HepG2 (cell line): Measurements from ENCODE around the gene FLYWCH1. TPM values are rescaled to one million over a fixed set of nuclear protein-coding genes. Genes with fewer than 3 reads are reported as not detected.
A peak's percentile ranks its signal among the peaks of the same experiment; 100 is the strongest.

ENCODE experiments used
- AKAP8 ChIP-seq: sonication (generic); formaldehyde crosslinking; IDR thresholded peaks from 2 replicates; pipeline ENCODE4 v1.5.1; 2020; ENCODE audit warnings: mild to moderate bottlenecking, missing genetic modification reagents
- CENPX ChIP-seq: sonication (generic); formaldehyde crosslinking; IDR thresholded peaks from 2 replicates; pipeline ENCODE4 v1.9.0; 2021; ENCODE audit warnings: mild to moderate bottlenecking, missing genetic modification reagents, moderate library complexity
- CHD4 ChIP-seq: fragments of 200-600 bp; sonication (generic); IDR thresholded peaks from 2 replicates; pipeline ENCODE4 v1.7.0; 2017; ENCODE audit warnings: mild to moderate bottlenecking, low read length, borderline replicate concordance
- GZF1 ChIP-seq: sonication (generic); formaldehyde crosslinking; IDR thresholded peaks from 2 replicates; pipeline ENCODE4 v1.5.1; 2020; ENCODE audit warnings: mild to moderate bottlenecking, missing genetic modification reagents
- MED8 ChIP-seq: sonication (generic); formaldehyde crosslinking; IDR thresholded peaks from 2 replicates; pipeline ENCODE4 v1.8.1; 2023; ENCODE audit warnings: mild to moderate bottlenecking, missing genetic modification reagents; ENCODE audit not compliant: insufficient replicate concordance
- NR2F1 ChIP-seq, 2 experiments: fragments of 450-650 bp in 1 of 2; formaldehyde crosslinking in 1 of 2; IDR thresholded peaks; 2 replicates each; pipeline versions ENCODE4 v1.5.0 to v1.6.1; 2016 to 2020; ENCODE audit warnings: mild to moderate bottlenecking in 1 of 2, missing compliant biosample characterization in 1 of 2, missing genetic modification reagents in 1 of 2, moderate library complexity in 1 of 2
- RBFOX2 ChIP-seq: fragments of 200-400 bp; formaldehyde crosslinking; IDR thresholded peaks from 2 replicates; pipeline ENCODE4 v1.6.1; 2017; ENCODE audit warnings: low read depth, mild to moderate bottlenecking, low read length
- RFX1 ChIP-seq: fragments of 450-650 bp; IDR thresholded peaks from 2 replicates; pipeline ENCODE4 v1.6.1; 2017
- SRSF9 ChIP-seq: fragments of 200-400 bp; formaldehyde crosslinking; IDR thresholded peaks from 2 replicates; pipeline ENCODE4 v1.6.1; 2018; ENCODE audit warnings: borderline replicate concordance, mild to moderate bottlenecking, low read depth, low read length; ENCODE audit not compliant: insufficient read depth, poor library complexity, severe bottlenecking
- SSRP1 ChIP-seq: IDR thresholded peaks from 2 replicates; pipeline ENCODE4 v1.6.1; 2016; ENCODE audit warnings: control low read depth
- TCF12 ChIP-seq, 2 experiments: fragments of 450-650 bp in 1 of 2; sonication (generic) in 1 of 2; formaldehyde crosslinking in 1 of 2; IDR thresholded peaks; 2 replicates each; pipeline versions ENCODE4 v1.6.1 to v1.8.0; 2017 to 2022; ENCODE audit warnings: antibody characterized with exemption in 1 of 2, mild to moderate bottlenecking in 1 of 2, missing genetic modification reagents in 1 of 2, moderate library complexity in 1 of 2
- ZC3H4 ChIP-seq: sonication (generic); formaldehyde crosslinking; IDR thresholded peaks from 2 replicates; pipeline ENCODE4 v1.4.0; 2020; ENCODE audit warnings: missing genetic modification reagents, borderline replicate concordance
- ZFP62 ChIP-seq: sonication (generic); formaldehyde crosslinking; IDR thresholded peaks from 2 replicates; pipeline ENCODE4 v1.4.0; 2020; ENCODE audit warnings: missing genetic modification reagents
- ZNF12 ChIP-seq: sonication (generic); formaldehyde crosslinking; IDR thresholded peaks from 2 replicates; pipeline ENCODE4 v1.5.0; 2020; ENCODE audit warnings: missing genetic modification reagents
- ZNF232 ChIP-seq: sonication (generic); formaldehyde crosslinking; IDR thresholded peaks from 2 replicates; pipeline ENCODE4 v1.4.0; 2020; ENCODE audit warnings: missing genetic modification reagents, borderline replicate concordance
- ZNF343 ChIP-seq: sonication (generic); formaldehyde crosslinking; IDR thresholded peaks from 2 replicates; pipeline ENCODE4 v1.4.0; 2020; ENCODE audit warnings: mild to moderate bottlenecking, missing genetic modification reagents
- ZNF501 ChIP-seq: sonication (generic); formaldehyde crosslinking; IDR thresholded peaks from 2 replicates; pipeline ENCODE4 v1.5.1; 2020; ENCODE audit warnings: mild to moderate bottlenecking, moderate library complexity, missing genetic modification reagents
- ZNF512B ChIP-seq: sonication (generic); formaldehyde crosslinking; IDR thresholded peaks from 2 replicates; pipeline ENCODE4 v1.5.1; 2020; ENCODE audit warnings: missing genetic modification reagents, mild to moderate bottlenecking, borderline replicate concordance
- ZNF558 ChIP-seq: sonication (generic); formaldehyde crosslinking; IDR thresholded peaks from 2 replicates; pipeline ENCODE4 v1.9.0; 2022; ENCODE audit warnings: mild to moderate bottlenecking, missing genetic modification reagents, borderline replicate concordance
- ZNF570 ChIP-seq: sonication (generic); formaldehyde crosslinking; IDR thresholded peaks from 2 replicates; pipeline ENCODE4 v1.4.0; 2020; ENCODE audit warnings: mild to moderate bottlenecking, missing genetic modification reagents, borderline replicate concordance
- ZNF747 ChIP-seq: sonication (generic); formaldehyde crosslinking; IDR thresholded peaks from 2 replicates; pipeline ENCODE4 v1.8.1; 2023; ENCODE audit warnings: missing genetic modification reagents, mild to moderate bottlenecking, borderline replicate concordance
- polyA plus RNA-seq, 8 experiments: library from polyadenylated mRNA; depleted of rRNA in 3 of 8; stranded (reverse) in 7 of 8; unstranded in 1 of 8; fragments of >200 nt; fragmentation: Illumina TruSeq in 4 of 8; extraction: Trizol in 4 of 8; gene quantifications; 2 replicates each; pipeline versions ENCODE4 v1.2.1 to v1.2.3, GENCODE V29; 2011 to 2016; ENCODE audit warnings: low read depth in 4 of 8, missing spikeins in 1 of 8, mixed read lengths in 1 of 8; ENCODE audit not compliant: insufficient read depth in 1 of 8
- total RNA-seq, 5 experiments: library from RNA; depleted of rRNA; stranded (reverse); fragments of >200 nt; fragmentation: Illumina TruSeq; extraction: Trizol; gene quantifications; 2 replicates each; pipeline ENCODE4 v1.2.3, GENCODE V29; 2016; ENCODE audit warnings: low read depth in 1 of 5
- TF ChIP-seq, protein P1 (sequence below): sonication (generic); formaldehyde crosslinking; IDR thresholded peaks from 2 replicates; pipeline ENCODE4 v1.4.0; 2020; ENCODE audit warnings: missing genetic modification reagents, borderline replicate concordance

FLYWCH1 gene
- total and polyA plus RNA-seq, 2 of the 13 experiments (the other 11 are each of a cell fraction or from before 2014, with no cell fraction given) = 7.3 to 12.4 TPM

- TF ChIP-seq ZNF512B (CRISPR knock-in tag) (0 out of 2 replicates have a peak, but pooled peaks have one; percentile 58), ZNF343 (CRISPR knock-in tag) (peak; percentile 92), NR2F1 (CRISPR knock-in tag; IDR thresholded peaks at IDR 0.05) (0 out of 4 replicates have a peak, but pooled peaks of 1 of the 2 experiments have one; percentile 21), CHD4 (no peak), SSRP1 (CRISPR knock-in tag) (no peak), RBFOX2 (peak; percentile 65), ZNF232 (peak; percentile 98), ZNF570 (CRISPR knock-in tag) (peak; percentile 83; the same call in 1 of the 2 replicates), ZNF558 (CRISPR knock-in tag) (peak; percentile 94; the same call in 1 of the 2 replicates), AKAP8 (peak; percentile 17; the same call in 1 of the 2 replicates), GZF1 (CRISPR knock-in tag) (peak; percentile 93), ZNF747 (CRISPR knock-in tag) (peak; percentile 98), ZFP62 (CRISPR knock-in tag) (no peak), TCF12 (IDR thresholded peaks at IDR 0.05) (no peak), TCF12 (CRISPR knock-in tag; IDR thresholded peaks at IDR 0.05) (peak; percentile 74; the same call in 1 of the 2 replicates), MED8 (peak; percentile 73), ZC3H4 (CRISPR knock-in tag) (0 out of 2 replicates have a peak, but pooled peaks have one; percentile 15), RFX1 (no peak), ZNF12 (CRISPR knock-in tag) (peak; percentile 89), ZNF501 (CRISPR knock-in tag) (peak; percentile 94), CENPX (no peak), SRSF9 (no peak)
- TF ChIP-seq, protein P1, sequence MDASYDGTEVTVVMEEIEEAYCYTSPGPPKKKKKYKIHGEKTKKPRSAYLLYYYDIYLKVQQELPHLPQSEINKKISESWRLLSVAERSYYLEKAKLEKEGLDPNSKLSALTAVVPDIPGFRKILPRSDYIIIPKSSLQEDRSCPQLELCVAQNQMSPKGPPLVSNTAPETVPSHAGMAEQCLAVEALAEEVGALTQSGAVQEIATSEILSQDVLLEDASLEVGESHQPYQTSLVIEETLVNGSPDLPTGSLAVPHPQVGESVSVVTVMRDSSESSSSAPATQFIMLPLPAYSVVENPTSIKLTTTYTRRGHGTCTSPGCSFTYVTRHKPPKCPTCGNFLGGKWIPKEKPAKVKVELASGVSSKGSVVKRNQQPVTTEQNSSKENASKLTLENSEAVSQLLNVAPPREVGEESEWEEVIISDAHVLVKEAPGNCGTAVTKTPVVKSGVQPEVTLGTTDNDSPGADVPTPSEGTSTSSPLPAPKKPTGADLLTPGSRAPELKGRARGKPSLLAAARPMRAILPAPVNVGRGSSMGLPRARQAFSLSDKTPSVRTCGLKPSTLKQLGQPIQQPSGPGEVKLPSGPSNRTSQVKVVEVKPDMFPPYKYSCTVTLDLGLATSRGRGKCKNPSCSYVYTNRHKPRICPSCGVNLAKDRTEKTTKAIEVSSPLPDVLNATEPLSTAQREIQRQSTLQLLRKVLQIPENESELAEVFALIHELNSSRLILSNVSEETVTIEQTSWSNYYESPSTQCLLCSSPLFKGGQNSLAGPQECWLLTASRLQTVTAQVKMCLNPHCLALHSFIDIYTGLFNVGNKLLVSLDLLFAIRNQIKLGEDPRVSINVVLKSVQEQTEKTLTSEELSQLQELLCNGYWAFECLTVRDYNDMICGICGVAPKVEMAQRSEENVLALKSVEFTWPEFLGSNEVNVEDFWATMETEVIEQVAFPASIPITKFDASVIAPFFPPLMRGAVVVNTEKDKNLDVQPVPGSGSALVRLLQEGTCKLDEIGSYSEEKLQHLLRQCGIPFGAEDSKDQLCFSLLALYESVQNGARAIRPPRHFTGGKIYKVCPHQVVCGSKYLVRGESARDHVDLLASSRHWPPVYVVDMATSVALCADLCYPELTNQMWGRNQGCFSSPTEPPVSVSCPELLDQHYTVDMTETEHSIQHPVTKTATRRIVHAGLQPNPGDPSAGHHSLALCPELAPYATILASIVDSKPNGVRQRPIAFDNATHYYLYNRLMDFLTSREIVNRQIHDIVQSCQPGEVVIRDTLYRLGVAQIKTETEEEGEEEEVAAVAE (CRISPR knock-in tag) = peak; percentile 96
Observed at GRCh38 chr16:2968738-2969544, 57.2 kb downstream of the FLYWCH1 start, which contains the start of gene PAQR4 (continued).
